GM12891 (cell line): ENCODE results near the gene CENPL.

Source experiments
- POLR2A ChIP-seq: IDR thresholded peaks from 2 replicates; pipeline ENCODE4 v1.6.1; 2011; ENCODE audit warnings: low read depth, low read length, control low read depth
- POLR2AphosphoS5 ChIP-seq: IDR thresholded peaks from 2 replicates; pipeline ENCODE4 v1.6.1; 2011; ENCODE audit warnings: low read depth, low read length, control low read depth
- SPI1 ChIP-seq: IDR thresholded peaks from 2 replicates; pipeline ENCODE4 v1.6.1; 2011; ENCODE audit warnings: low read depth, low read length, control low read depth
- TAF1 ChIP-seq: IDR thresholded peaks from 2 replicates; pipeline ENCODE4 v1.6.1; 2011; ENCODE audit warnings: low read depth, low read length, control low read depth

DNA sequence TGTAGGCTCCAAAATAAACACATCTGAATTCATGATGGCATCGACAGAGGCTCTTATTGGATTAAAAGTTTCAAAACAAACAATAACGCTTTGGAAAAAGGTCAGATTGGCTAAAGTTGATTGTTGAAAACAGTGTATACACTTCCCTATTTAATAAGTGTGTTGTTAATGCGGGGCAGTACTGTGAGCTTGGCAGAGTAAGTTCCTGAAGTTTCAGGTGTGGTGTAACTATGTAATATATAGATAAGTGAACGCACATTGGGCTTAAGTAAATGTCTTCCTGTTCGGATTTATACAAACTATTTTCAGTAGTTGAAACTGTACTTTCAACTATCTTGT is 44.3 kb upstream of the CENPL start:
- TF ChIP-seq POLR2A: no peak
- TF ChIP-seq POLR2AphosphoS5: no peak
- no peak for TF ChIP-seq TAF1
- peak; percentile 43 for TF ChIP-seq SPI1
